ENCODE results near the gene DDX27. TPM values are rescaled to one million over a fixed set of nuclear protein-coding genes. Genes with fewer than 3 reads are reported as not detected.
A peak's percentile ranks its signal among the peaks of the same experiment; 100 is the strongest.

The DDX27 gene
- total and polyA plus RNA-seq, 9 of the 15 experiments (the other 6 are each of a cell fraction or from before 2014, with no cell fraction given), result 17.9 to 79.3 (median 57.0) TPM

- TF ChIP-seq, protein P1, sequence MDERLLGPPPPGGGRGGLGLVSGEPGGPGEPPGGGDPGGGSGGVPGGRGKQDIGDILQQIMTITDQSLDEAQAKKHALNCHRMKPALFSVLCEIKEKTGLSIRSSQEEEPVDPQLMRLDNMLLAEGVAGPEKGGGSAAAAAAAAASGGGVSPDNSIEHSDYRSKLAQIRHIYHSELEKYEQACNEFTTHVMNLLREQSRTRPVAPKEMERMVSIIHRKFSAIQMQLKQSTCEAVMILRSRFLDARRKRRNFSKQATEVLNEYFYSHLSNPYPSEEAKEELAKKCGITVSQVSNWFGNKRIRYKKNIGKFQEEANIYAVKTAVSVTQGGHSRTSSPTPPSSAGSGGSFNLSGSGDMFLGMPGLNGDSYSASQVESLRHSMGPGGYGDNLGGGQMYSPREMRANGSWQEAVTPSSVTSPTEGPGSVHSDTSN (CRISPR knock-in tag; IDR thresholded peaks at IDR 0.05; ENCODE audit: low read depth), result no peak
- TF ChIP-seq, protein P1 (tag; conservative IDR thresholded peaks at IDR 0.05; ENCODE audit: low read depth), result no peak
- TF ChIP-seq POLR3A (IDR thresholded peaks at IDR 0.05; ENCODE audit: borderline replicate concordance, extremely low read depth, insufficient read depth, insufficient read length) (no peak), HDAC2 (IDR thresholded peaks at IDR 0.05) (peak; percentile 70; the same call in 1 of the 2 replicates), ZNF695 (CRISPR knock-in tag; IDR thresholded peaks at IDR 0.05) (no peak), DDX20 (tag; IDR thresholded peaks at IDR 0.05; ENCODE audit: low read depth) (no peak), MAFF (IDR thresholded peaks at IDR 0.05; ENCODE audit: low read length) (no peak), TRIM24 (IDR thresholded peaks at IDR 0.05) (peak in 1 of 2 experiments; percentile 91; a peak in 2 of 4 replicates), GABPA (tag; conservative IDR thresholded peaks at IDR 0.05; ENCODE audit: low read depth) (peak; percentile 97), SP2 (IDR thresholded peaks at IDR 0.05; ENCODE audit: extremely low read depth, low read depth, low read length, poor library complexity, severe bottlenecking) (no peak), ZNF175 (CRISPR knock-in tag; IDR thresholded peaks at IDR 0.05; ENCODE audit: low read depth) (no peak), SMARCE1 (IDR thresholded peaks at IDR 0.05) (0 out of 2 replicates have a peak, but pooled peaks have one; percentile 19), ZFX (CRISPR knock-in tag; IDR thresholded peaks at IDR 0.05) (peak; percentile 60)
- TF ChIP-seq, protein P2, sequence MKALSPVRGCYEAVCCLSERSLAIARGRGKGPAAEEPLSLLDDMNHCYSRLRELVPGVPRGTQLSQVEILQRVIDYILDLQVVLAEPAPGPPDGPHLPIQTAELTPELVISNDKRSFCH (CRISPR knock-in tag; IDR thresholded peaks at IDR 0.05), result no peak
- TF ChIP-seq, protein P2 (tag; IDR thresholded peaks at IDR 0.05), result no peak
- TF ChIP-seq, protein P3, sequence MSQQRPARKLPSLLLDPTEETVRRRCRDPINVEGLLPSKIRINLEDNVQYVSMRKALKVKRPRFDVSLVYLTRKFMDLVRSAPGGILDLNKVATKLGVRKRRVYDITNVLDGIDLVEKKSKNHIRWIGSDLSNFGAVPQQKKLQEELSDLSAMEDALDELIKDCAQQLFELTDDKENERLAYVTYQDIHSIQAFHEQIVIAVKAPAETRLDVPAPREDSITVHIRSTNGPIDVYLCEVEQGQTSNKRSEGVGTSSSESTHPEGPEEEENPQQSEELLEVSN (IDR thresholded peaks at IDR 0.05; ENCODE audit: borderline replicate concordance in 1 of 2, extremely low read depth in 1 of 2, insufficient read depth in 1 of 2, insufficient read length in 1 of 2, low read depth in 1 of 2, low read length in 1 of 2, poor library complexity in 1 of 2, severe bottlenecking in 1 of 2), result peak; percentile 21 to 50
- TF ChIP-seq, protein P4, sequence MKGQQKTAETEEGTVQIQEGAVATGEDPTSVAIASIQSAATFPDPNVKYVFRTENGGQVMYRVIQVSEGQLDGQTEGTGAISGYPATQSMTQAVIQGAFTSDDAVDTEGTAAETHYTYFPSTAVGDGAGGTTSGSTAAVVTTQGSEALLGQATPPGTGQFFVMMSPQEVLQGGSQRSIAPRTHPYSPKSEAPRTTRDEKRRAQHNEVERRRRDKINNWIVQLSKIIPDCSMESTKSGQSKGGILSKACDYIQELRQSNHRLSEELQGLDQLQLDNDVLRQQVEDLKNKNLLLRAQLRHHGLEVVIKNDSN (CRISPR knock-in tag; IDR thresholded peaks at IDR 0.05), result no peak
Measured at GRCh38 chr20:49219091-49219923, at the start of gene DDX27 (continued).
